T-helper 22 cell (primary cell): ENCODE data around the gene BCAP31.
"Not testable (repeated sequence)": the region's sequence is repeated elsewhere in the genome, so short reads cannot be mapped to it uniquely, and the experiment has no call there.

Experiments used
- DNase-seq: peaks from one replicate; pipeline ENCODE4 v3.0.0-alpha.2; 2020; ENCODE audit warnings: low read depth

Gene BCAP31

DNA sequence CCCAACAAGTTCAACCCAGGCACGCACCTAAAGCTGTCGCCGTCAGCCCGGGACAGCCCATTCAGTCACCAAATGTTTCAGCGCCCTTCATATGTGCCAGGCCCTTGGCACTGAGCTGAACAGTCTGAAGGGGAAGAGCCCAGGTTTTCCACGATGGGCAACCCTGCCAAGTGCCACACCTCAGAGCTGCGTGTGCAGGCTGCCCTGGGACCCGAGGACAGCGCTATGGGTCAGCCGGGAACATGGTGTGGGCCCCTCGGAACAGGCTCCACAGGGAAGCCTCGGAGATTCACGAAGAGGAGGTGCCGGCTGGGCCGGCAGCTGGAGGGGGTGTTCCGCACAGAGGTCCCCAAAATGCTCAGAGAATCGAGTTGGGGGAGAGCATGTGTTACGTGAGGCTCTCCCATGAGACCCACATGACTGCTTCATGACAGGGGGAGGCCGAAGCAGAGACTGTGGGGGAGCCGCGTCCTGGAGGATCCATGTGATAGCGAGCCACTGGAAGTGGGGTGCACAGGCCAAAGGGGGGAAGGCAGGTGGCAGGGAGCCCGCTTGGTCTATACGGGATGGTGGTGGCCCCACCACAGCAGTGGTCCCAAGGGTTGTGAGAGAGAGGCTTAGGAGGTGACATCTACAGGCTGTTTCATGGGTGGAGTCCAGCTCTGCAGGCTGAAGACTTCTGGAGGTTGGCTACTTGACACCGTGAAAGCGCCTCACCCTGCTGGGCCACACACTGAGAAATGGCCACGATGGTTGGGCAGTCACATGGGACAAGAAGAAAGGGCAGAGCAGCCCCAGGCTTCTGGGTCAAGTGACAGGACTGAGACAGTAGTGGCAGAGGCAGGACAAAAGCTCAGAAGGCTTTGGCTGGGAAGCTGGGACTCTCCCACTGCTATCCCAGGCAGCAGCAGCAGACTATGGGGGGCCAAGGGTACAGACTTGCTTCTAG, 14.2 kb downstream of the BCAP31 start:
- DNase-seq, result no peak

DNA sequence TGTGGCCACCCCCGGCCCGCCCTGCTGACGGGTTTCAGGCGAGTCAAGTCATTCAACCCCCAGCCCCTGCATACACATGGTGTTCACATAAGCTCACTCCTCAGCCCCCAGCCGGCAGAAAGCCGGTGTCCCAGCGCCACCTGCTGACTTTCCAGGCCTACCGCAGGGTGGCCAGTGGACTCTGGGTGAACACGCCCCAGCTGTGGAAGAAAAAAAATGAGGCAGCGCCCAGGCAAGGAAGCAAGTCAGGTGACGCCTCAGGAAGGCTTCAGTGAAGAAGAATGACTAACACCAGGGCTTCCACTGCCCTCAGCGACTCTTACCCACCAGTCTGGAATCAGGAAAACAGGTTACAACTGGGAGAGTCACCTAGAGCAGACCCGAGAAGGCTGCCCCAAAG, 15.8 kb downstream of the BCAP31 start:
- DNase-seq, result no peak

DNA sequence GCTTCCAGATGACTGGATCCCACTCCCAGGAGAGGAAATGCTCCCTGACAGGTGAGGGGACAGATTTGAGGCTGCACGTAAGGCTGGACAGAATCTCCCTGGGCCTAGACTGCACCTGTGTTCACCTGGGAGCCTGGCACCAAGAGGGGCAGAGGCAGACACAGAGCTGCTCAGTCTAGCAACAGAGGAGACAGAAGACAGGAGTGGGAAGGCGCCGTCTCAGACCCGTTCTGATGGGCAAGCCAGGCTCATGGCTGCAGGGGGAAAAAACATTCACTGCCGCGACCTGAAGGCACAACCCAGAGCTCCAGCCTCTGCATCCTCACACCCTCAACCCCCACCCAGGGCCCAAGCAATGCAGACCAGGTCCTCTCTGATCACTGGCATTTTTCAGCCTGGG, 16.8 kb downstream of the BCAP31 start:
- DNase-seq, result no peak

GRCh38 chrX:153706799-153707198, 17.4 kb downstream of the BCAP31 start:
- DNase-seq, result no peak

DNA sequence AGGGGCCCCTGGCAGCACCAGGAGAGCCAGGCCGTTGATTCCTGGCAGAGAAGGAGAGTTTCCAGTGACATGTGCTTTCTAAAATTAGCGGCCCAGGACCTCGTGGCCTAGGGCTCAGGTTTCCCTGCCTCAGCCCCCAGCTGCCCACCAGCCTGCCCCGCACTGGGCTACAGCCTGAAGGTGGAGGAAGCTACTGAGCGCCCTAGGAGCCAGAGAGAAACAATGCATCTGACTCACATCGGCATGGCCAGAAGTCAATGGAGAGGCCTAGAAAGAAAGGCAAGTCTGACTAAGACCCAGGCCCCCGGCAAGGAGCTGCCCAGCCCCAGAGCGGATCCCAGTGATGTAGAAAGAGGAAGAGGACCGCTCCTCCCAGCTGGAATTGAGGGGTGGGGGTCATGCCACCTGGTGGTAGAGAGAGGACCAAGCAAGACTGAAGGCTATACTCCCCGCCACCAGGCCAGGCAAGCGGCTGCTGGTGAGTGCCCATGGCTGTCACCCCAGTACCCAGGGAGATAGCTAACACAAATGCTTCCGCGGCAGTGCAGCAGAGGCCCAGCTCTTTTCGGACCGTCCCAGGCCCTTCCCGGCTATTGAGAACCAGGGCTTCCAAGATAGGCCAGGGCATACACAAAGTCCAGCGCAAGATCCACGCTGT, 18.7 kb downstream of the BCAP31 start:
- not testable (repeated sequence) for DNase-seq

DNA sequence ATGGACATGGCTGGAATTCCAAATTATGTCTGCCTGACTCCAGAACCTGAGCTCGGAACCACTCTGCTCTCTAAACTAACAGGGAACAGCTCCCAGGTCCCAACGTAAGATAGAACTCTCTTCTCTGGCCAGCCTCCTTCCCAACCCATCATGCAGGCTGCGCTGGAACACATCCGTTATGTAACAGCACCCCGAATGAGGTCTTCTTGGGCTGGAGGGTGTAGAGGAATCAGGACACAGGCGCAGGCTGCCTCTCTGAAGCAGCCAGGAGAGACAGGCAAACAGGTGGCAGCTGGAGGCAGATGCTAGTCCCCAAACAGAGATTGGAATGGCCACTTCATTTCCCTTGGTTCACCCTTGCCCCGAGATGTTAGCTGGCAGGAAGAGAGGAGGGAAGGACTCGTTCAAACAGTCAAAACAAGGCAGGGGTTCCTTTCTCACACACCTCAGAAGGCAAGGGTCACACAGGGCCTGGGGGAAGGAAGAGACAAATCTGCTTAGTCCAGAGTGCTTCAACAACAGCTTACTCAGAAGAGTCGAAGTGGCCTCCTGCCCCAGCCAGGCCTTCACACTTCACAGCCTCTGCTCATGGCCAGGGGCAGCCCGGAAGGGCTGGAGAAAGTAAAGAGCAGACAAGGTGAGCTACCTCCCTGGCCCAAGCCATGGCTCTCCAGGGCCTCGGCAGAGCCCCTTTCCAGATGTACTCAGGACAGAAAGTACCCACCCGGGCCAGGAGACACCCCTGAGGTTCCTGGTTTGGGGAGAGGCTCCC, 19.4 kb downstream of the BCAP31 start:
- not testable (repeated sequence) for DNase-seq

DNA sequence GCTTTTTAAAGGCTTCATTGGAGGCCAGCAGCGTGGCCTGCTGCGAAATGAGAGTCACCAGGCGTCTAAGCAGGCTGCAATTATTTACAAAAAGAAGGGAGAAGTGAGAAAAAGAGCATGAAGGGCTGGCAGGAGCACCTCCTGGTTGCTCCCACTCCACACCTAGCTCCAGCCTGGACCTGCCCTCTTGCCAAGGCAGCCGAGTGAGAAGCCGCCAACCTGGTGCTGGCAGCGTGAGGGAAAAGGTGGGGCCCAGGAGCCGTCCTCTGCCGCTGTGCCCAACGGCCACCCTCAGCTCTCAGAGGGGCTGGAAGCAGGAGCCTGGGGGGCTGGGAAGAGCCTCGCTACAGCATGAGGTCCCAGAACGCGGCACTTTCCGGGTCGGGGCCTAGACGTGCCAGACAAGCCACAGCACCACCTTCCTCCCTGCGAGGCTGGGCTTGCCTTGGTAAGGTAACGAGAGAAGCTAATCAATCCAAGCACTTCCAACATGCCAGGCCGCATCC, 20.1 kb downstream of the BCAP31 start:
- no peak for DNase-seq

DNA sequence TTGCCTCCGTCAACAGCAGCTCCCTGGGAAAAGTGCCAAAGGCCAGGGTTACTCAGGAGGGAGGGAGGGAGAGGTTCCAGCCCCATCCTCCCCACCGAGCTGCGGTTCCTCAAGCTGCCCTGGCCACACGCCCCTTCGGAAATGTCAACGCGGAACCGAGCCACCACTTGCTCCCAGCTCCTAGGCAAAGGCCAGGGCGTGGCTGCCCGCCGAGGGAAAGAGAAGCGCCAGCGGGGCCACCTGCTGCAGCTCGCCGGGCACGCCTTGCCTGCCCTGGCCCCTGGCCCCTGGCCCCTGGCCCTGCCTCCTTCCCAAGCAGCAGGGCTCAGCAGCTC, 21.2 kb downstream of the BCAP31 start:
- DNase-seq, result no peak

DNA sequence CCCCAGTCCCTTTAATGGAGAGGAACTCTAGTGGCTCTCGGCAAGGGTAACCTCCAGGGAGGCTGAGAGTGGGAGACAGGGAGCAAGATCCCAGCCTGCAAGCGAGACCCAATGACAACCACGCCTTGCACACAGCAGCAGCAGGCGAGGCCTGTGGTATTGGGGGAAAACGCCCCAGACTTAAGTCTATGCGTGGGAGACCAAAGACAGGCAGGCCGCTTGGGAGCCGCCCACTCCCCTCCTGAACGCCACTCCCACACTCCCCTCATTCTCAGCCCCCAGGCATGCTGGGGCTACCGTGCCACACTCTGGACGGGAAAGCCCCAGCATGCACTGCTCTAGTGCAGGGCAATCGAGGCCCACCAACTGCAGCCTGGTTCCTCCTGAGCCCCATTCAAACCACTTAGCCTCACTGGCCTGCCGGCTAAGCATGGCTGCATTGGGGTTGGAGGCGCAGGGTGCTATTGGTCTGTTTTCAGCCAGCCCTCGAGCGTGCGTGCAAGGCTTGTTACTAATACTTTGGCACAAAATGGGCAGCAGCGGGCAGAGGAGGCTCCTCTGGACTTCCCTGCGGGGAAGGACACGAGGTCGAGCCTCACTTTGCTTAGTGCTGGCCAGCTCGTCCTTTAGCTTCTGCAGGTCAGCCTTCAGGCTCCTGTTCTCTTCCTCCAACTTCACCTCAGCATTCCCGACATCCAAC, 21.7 kb downstream of the BCAP31 start:
- no peak for DNase-seq

DNA sequence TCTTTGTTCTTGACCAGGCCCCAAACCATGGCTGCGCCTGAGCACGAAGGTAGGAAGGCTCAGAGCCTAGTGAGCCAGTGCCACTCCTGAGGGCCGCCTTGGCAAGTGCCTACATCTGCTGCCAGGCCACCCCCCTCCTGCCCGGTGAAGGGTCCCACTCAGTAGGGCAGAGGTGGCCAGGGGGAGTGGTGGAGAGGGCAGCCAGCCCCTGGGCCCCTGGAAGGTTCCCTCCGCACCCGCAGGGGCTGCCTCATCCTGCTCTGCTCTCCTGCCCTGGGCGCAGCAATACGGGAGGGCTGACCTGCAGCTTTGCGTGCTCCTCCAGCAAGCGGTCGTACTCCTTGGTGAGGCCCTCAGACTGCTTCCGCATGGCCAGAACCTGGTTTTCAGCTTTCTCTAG, 22.5 kb downstream of the BCAP31 start:
- DNase-seq, result no peak

DNA sequence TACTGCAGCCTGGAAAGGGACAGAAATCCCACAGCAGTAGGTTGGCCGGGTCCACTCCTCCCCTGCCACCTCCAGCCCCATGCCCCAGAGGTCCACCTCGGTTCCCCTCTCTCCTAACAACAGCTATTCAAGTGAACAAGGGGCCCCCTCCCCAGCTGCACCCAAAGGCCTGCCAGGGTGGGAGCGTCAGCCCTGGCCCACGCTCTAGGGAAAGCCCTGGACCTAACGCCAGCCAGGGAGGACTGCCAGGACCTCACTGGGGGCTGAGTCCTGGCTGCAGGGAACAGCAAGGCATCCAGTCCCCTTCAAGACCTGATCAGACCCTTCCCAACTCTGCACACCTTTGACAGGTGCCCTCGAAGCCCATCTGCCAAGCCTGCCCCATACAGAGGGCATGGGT, 23.2 kb downstream of the BCAP31 start:
- DNase-seq, result no peak

- no peak for DNase-seq
These were observed 23.7 kb downstream of the BCAP31 start for GRCh38 chrX:153700376-153700945.

DNA sequence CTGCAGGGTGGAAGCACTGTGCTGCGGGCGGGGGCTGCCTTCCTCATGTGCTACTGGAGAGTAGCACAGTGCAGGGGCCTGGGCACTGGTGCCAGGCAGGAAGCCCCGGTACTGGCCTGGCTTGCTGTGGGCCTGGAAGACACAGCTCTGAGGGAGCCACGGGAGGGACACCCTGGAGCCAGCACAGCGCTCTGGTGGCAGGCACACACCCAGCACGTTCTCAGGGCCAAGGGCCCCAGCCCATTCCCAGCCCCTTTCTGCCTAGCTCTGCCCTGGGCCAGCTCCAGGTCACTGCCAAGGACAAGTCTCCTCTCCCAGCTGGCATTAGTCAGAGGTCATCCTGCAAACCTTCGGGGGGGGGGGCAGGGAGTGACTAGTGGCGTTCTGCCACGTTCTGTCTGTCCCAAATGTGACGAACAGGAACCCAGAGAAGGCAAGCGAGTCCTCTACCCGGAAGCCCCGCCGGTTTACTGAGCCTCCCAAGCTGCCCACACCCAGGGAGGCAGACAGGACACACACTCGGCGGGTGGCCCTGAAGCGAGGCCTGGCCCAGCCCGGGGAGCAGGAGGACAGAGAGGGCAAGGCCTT, 24.3 kb downstream of the BCAP31 start:
- DNase-seq, result not testable (repeated sequence)

GRCh38 chrX:153699210-153699783, 24.9 kb downstream of the BCAP31 start:
- DNase-seq, result not testable (repeated sequence)

DNA sequence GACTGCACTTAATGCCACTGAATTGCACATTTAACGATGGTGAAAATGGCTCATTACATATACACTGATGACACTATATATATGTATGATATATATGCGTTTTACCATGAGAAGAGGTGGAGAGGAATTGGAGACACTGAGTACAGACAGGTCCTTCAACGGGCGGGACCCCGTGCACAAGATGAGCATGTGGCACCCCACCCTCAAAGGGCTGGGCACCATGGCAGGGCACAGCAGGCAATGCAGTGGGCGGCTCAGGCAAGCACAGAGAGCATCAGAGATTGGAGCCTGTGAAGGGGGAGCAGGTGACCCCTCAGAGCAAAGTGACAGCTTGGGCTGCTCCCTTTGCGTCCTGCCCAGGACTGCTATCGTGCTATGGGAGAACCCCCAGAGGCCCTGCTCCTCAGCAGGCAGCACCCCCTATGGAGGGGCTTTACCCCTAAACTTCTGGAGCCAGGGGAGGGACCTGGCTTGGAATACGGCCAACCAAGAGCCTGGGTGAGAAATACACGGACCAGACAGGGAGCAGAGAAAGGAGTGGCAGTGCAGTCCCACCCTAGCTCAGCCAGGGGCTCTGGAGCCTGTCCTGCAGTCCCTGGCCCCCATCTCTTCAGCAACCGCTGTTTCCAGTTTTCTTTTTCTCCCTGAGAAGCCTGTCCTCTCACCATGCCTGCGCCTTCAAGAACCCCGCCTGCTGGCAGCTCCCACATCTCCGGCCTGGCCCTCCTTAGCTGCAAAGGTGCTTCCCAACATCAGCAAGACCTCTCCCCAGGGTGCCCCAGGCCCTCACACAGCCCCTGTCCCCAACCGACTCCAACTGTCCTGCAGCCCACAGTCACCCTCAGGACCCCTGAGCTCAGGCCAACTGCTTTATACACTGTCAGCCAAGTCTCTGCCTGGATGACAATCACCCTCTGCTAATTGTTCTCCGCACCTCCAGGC, 26.0 kb downstream of the BCAP31 start:
- DNase-seq, result no peak

DNA sequence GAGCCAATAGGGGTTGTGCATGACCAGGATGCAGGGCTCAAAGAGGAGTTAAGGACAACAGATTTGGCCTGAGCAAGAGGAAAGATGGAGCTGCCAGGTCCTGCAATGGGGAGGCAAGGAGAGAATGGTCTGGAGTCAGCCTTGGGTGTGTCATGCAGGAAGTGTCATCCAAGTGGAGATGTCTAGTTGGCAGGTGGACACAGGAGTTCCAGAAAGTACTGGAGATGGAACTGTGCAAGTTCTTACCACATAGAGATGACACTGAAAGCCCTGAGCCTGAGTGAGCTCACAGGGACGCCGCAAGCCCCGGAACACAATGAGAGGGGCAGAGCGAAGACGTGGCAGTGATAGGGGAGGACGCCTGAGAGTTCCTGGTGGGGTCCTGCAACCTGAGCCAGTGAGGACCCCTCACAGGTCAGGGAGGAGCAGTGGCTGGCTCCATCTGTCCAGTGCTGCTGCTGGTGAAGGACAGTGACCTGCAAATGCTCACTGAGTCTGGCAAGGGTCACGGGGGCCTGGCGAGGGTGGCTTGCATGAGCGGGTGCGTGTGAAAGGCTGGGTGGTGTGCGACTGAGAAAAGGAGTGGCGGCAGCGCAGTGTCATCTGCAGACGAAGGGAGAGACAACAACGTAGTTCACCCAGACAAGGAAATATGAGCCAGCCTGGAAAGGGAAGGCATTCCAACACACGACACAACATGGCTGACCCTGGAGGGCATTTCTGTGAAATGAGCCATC, 27.0 kb downstream of the BCAP31 start:
- not testable (repeated sequence) for DNase-seq

GRCh38 chrX:153696538-153696937, 27.6 kb downstream of the BCAP31 start:
- not testable (repeated sequence) for DNase-seq

GRCh38 chrX:153696100-153696499, 28.1 kb downstream of the BCAP31 start:
- DNase-seq, result no peak
